ENCODE data around the gene RABGGTA.

The RABGGTA gene

DNA sequence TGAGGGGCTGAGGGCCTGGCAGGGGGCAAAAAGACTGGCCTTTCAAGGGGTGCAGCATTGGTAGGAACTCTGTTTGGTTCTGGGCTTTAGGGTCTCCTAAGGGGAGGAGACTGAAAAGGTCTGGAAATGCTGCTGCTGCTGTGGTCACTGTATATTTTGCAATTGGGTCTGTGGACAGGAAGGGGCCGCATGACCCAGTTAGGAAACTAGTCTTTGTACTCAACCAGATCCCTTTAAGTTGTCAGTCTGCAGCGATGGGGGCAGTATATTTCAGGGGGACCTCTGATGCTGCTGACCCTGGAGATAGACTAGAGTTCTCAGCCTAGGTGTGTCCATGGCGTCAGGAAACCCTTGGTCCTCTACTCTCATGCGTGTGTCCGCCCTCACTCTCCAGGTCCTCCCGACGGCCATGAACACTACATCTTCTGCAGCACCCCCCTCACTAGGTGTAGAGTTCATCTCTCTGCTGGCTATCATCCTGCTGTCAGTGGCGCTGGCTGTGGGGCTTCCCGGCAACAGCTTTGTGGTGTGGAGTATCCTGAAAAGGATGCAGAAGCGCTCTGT lies 43.9 kb upstream of the RABGGTA start:
- no peak for DNase-seq (ENCODE audit: extremely low spot score)
- ChIA-PET CTCF (no interaction called here), POLR2A (no interaction called here)
- no peak for TF ChIP-seq TARDBP (IDR thresholded peaks at IDR 0.05)
- no peak for TF ChIP-seq ARNT (IDR thresholded peaks at IDR 0.05)
- TF ChIP-seq ZNF384 (IDR thresholded peaks at IDR 0.05) = no peak
- no peak for TF ChIP-seq HDGF (IDR thresholded peaks at IDR 0.05; ENCODE audit: borderline replicate concordance)
- TF ChIP-seq CTBP1 (IDR thresholded peaks at IDR 0.05; ENCODE audit: borderline replicate concordance) = no peak
- TF ChIP-seq, protein P1, sequence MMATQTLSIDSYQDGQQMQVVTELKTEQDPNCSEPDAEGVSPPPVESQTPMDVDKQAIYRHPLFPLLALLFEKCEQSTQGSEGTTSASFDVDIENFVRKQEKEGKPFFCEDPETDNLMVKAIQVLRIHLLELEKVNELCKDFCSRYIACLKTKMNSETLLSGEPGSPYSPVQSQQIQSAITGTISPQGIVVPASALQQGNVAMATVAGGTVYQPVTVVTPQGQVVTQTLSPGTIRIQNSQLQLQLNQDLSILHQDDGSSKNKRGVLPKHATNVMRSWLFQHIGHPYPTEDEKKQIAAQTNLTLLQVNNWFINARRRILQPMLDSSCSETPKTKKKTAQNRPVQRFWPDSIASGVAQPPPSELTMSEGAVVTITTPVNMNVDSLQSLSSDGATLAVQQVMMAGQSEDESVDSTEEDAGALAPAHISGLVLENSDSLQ (IDR thresholded peaks at IDR 0.05) = no peak
- no peak for TF ChIP-seq SP1 (IDR thresholded peaks at IDR 0.05)
- TF ChIP-seq L3MBTL2 (conservative IDR thresholded peaks at IDR 0.05) = no peak
- TF ChIP-seq ELF4 (IDR thresholded peaks at IDR 0.05) = no peak
- no peak for TF ChIP-seq FOXM1 (IDR thresholded peaks at IDR 0.05; ENCODE audit: borderline replicate concordance)
- TF ChIP-seq SUZ12 (IDR thresholded peaks at IDR 0.05) = no peak
- no peak for TF ChIP-seq NFRKB (IDR thresholded peaks at IDR 0.05)
- TF ChIP-seq FOXA1 (IDR thresholded peaks at IDR 0.05) = no peak

DNA sequence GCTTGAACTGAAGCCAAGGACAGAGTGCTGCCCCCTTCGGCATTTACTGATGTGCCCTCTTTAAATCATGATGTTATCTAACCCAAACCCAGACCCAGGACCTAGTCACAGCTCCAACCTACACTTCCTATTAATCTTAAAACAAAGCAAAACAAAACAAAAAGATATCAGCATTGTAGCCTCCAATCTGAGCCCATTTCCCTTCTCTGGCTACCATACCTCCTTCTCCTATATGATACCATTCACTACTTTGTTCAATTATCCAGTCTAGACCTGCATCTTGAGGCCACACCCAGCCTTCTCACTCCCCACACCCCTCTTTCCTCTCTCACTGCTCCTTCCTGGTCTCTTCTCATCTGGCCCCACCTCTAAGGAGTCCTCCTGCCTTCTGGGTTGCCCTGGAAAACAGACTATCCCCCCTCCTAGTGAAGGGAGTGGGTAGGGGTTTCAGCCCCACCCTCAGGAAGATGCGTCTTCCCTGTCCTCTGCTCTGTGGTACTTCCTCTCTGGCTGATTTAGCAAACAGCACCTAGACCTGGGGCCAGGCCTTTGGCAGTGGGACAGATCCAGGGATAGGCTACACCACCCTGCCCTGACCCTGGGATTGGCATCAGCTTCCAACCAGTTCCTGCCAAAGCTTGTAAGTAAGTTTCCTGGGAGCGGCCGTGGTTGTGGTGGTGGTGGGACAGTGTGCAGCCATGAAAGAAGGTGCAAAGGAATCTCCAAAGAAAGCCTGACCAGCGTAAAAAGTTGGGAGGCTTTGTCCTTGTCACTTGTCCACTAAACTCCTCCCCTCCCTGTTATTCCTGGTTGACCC lies 43.2 kb upstream of the RABGGTA start:
- POLR2A ChIA-PET = interaction anchor here (0.8 to 1.3 kb wide), 2 partner anchors 17 to 72 kb away, joined by 3 read pairs; partner anchors contain the start of gene TINF2

GRCh38 chr14:24313913-24314312 lies 42.5 kb upstream of the RABGGTA start:
- ChIA-PET POLR2A (interaction anchor here (0.7 to 1.3 kb wide), 3 partner anchors 16 to 118 kb away, joined by 3 read pairs; partner anchors contain the start of gene TINF2), CTCF (interaction anchor here (0.6 kb wide), 1 partner anchor 17 kb away, joined by 3 read pairs; no protein-coding TSS in a partner anchor)
- TF ChIP-seq BHLHE40 (IDR thresholded peaks at IDR 0.05; ENCODE audit: borderline replicate concordance) = no peak
- TF ChIP-seq HDGF (IDR thresholded peaks at IDR 0.05; ENCODE audit: borderline replicate concordance) = no peak
- no peak for TF ChIP-seq NFRKB (IDR thresholded peaks at IDR 0.05)
- TF ChIP-seq CTBP1 (IDR thresholded peaks at IDR 0.05; ENCODE audit: borderline replicate concordance) = no peak
- no peak for DNase-seq (ENCODE audit: extremely low spot score)

More for the DNA sequence above, 43.2 kb upstream of the RABGGTA start:
- TF ChIP-seq, protein P1 (IDR thresholded peaks at IDR 0.05) = no peak
- no peak for TF ChIP-seq HDGF (IDR thresholded peaks at IDR 0.05; ENCODE audit: borderline replicate concordance)
- CTCF ChIA-PET = interaction anchor here (0.6 kb wide), 1 partner anchor 18 kb away, joined by 3 read pairs; no protein-coding TSS in a partner anchor
- DNase-seq (ENCODE audit: extremely low spot score) = no peak

- CTCF ChIA-PET = no interaction called here
- TF ChIP-seq L3MBTL2 (conservative IDR thresholded peaks at IDR 0.05) = no peak
- no peak for TF ChIP-seq ARNT (IDR thresholded peaks at IDR 0.05)
- no peak for TF ChIP-seq NFRKB (IDR thresholded peaks at IDR 0.05)
- POLR2A ChIA-PET = no interaction called here
- DNase-seq (ENCODE audit: extremely low spot score) = no peak
These were observed 41.5 kb upstream of the RABGGTA start for GRCh38 chr14:24312736-24313507.

DNA sequence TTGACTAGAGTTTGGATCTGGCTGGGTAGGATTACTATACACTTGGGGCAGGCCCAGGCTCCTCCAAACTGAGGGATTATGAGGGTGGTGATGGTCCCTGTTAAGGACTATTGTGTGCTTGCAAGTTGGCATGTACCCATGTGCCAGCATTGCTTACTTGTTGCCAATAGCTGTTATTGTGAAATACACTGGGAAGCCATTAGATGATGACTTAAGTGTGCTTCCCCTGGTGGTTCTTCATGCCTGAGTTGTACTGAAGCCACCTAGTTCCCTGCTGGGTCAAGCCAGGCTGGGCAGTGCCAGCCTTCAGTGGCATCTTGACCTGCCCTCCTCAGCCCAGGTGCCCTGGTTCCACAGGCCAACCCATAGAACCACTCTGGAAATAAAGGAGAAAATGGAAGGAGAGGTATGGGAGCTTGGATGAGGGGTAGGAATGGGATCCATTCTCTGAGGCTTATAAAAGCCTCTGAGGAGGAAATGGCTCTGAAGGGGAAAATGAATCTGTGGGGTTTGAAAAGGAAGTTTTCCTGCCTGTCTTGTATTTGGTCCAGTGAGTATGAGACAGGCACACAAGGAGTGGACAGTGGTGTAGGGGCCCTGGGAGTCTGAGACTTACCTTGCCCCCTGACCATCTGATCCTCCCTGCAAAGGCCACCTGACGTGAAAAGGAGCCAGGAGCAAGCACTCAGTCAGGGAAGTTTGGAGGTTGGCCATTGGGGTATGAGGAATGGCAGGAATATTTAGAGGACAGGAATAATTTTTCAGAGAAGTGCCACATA lies 40.6 kb upstream of the RABGGTA start:
- CTCF ChIA-PET = no interaction called here
- POLR2A ChIA-PET = interaction anchor here (1.0 kb wide), 1 partner anchor 69 kb away, joined by 3 read pairs; the partner anchor contains the start of gene TINF2
- TF ChIP-seq, protein P1 (IDR thresholded peaks at IDR 0.05) = no peak
- TF ChIP-seq FOXM1 (IDR thresholded peaks at IDR 0.05; ENCODE audit: borderline replicate concordance) = no peak
- TF ChIP-seq FOXK2 (IDR thresholded peaks at IDR 0.05) = no peak
- TF ChIP-seq LEF1 (IDR thresholded peaks at IDR 0.05; ENCODE audit: borderline replicate concordance) = no peak
- no peak for TF ChIP-seq ZNF384 (IDR thresholded peaks at IDR 0.05)
- no peak for TF ChIP-seq TARDBP (IDR thresholded peaks at IDR 0.05)
- DNase-seq (ENCODE audit: extremely low spot score) = no peak

Data from HEK293T (cell line).